ENCODE results near the gene C20orf173.

GRCh38 chr20:35508493-35509218, 20.8 kb downstream of the C20orf173 start:
- TF ChIP-seq EZH2 (IDR thresholded peaks at IDR 0.05; ENCODE audit: insufficient read depth, poor library complexity, severe bottlenecking) (no peak), EZH2phosphoT487 (IDR thresholded peaks at IDR 0.05; ENCODE audit: insufficient read depth, low read depth) (no peak)
